Activated T-cell treated with anti-CD3 and anti-CD28 coated beads for 24 hours (primary cell): Measurements from ENCODE around the gene OPRL1.

Experiments
- DNase-seq: peaks from one replicate; pipeline ENCODE4 v3.0.0-alpha.2; 2020; ENCODE audit warnings: low read depth

Gene OPRL1

DNA sequence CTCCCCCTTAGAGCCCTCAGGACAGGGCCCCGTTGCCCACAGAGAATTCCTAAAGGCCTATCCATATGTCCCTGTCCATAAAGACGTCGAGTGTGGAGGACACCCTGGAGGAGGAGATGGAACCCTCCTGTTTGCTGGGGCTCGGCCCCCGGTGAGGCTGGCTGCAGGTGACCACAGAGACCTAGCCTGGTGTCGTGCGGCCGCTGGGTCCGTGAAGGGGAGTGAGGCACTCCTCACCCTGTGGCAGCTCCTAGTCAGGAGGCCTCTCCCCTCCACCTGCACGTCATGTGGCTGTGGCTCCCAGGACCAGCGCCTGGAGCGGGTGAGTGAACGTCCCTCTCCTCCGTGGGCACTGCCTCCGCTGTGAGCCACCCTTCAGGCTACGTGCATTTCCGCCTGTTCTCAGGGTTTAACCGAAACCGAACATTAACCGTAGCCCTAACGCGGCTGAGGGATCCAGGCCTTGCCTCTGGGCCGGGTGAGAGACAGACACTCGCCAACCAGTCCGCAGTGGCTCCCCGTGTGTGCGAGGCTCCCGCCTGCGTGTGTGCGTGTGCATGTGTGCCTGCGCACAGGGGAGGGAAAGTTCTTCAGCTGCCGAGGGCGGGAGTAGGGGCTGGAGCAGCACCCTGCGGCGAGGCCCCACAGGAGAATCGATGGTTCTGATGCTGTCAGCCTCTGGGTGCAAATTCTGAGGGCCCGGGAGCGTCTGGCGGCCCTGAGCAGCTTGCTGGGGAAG, 22.8 kb upstream of the OPRL1 start:
- no peak for DNase-seq

DNA sequence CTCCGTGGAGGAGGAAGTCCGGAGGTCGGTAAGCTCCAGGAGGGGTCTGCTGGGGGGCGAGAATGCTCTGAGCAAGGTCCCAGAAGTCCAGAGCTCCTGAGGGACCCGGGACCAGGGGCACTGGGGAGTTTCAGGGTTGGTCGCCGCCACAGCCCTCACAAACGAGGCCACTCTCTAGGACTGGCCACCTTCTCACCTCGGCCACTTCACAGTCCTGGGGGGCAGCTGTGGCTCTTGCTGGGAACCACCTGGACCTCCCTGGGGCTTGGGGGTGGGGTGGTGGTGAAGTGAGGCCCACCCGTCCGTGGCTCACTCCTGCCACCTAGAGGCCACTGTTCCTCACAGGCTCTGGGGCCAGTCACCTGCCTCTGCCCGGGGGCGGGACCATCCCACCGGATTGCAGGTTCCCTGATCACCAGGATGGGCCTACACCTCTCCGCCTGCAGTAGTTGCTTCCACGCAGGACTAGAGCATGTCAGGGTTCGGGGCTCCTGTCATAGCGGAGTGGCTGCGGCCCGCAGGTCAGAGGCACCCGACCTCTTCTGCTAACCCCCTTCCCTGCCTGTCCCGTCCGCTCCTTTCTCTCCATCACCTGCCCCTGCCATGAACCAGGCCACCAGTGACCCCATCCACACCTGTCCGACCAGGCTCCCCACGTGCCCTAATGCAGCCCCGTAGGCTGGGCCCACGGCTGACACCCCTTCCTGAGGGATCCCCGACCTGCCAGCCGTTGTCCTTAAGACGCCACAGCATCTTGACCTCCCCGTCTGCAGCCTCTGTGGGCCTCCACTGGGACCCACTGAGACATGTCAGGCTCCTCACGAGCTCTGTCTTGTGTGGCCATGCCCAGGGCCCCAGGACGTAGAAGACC, 22.0 kb upstream of the OPRL1 start:
- DNase-seq: peak; percentile 77

DNA sequence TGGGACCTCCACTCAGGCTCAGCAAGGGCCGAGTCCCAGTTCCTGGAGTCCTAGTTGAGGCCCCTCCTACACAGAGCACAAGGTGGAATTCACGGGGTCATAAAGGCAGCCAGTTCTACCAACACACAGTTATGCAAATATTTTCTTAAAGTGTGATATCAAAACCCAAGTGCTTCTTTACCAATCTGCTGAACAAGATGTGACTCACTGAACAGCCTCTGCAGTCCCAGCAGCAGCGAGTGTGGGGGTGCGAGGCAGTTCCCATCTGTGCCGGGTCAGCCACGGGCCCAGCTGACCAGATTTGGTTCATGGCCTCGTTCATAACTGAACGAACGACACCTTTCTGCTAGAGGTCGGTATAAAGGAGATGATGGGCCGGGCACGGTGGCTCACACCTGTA, 21.3 kb upstream of the OPRL1 start:
- no peak for DNase-seq

GRCh38 chr20:64062276-64062595, 17.6 kb upstream of the OPRL1 start:
- DNase-seq: no peak

GRCh38 chr20:64062596-64063388, 17.1 kb upstream of the OPRL1 start, which contains the start of gene TCEA2:
TCEA2 (plus strand) TSS chr20:64063198; CDS start chr20:64063313, 115 bp downstream.
- peak; percentile 91 for DNase-seq

DNA sequence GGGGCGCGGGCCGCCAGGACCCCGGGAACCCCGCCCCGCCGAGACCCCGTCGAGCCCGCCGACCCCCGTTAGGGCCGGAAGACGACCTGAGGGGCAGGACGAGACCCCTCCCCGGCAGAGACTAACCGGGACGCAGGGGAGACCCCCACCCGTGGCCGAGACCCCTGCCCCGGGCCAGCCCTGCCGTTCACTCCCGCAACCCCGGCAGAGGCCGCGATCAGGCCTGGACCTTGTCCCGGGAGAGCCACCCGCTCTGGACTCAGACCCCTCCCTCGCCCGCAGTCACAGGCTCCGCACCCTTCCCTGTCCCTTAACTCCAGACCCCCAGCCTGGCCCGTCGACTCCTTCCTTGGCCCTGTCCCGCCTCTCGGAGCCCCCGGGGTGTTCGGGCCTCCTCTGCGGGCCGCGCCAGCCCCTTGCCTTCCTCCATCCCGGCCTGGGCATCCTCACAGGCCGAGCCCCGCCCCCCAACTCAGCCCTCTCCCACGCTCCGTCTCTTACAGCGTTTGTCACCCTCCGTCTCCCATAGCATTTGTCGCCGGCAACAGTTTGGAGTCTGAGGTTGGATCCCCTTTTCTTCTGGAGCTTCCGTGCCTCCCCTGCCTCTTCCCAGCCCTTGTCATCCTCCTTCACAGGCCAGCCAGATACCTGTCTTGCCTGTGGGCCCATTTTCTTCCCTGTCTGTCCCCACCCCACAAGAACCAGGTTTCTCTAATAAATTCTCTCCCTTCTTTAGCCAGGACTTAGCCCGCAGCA, 16.3 kb upstream of the OPRL1 start:
- DNase-seq: no peak

DNA sequence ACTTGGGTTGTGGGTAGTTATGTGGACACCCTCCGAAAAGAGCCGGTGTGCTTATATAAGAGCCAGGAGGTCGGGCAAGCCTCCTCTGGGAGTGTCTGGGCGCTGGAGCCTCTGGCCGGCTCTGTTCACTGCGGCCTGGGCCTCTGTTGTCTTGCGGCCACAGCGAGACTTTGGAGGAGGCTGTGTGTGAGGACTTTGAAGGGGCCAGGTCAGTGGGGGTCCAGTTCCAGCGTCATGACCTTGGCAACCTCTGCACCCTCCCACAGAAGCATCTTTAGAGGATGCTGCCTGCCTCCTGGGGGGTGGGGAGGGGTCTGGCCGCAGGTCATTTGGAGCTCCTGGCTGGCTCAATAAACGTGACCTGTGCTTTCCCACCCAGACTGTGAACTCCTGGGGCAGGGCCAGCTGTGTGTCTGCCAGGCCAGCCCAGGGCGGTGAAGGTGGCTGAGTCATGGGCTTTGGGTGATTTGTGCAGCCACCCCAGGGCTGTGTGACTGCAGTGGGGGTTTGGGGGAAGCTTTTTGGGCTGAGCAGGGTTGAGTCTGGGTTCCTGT, 15.7 kb upstream of the OPRL1 start:
- DNase-seq: no peak

DNA sequence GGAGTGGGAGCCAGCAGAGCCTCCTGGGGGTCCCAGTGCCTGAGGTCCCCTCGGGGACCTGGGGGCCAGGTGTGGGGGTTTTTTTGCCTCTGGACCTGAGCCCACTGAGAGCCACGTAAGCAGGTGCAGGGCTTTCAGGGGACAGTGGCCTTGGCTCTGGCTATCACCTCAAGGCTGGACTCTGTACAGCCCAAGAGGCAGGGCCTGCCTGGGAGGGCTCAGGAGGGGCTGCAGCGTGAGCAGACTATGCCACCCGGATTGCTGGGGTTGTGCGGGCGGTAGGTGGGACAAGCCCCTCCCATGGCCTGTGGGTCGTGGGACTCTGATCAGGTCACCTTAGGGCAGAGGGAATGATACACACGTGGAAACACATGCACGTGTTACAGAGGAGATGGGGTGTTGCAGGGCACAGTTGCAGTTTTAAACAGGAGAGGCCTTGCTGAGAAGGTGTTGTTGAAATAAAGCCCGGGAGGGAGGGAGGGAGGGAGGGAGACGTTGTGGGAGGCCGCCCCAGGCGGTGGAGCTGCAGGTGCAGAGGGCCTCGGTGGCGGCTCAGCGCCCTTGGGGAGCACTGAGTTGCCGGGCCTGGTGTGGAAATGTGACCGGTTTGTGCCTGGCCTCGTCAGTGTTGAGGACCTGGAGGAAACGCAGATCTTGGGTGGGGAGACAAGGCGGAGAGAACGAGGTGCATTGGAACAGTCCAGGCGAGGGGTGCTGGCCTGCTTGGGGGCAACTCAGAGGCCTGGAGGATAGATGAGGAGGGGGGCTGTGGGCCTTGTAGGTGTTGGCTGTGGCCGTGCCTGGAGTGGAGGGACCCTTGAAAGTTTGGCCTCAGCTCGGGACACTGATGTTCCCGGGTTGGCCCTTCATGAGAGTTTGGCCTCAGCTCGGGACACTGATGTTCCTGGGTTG, 14.6 kb upstream of the OPRL1 start:
- no peak for DNase-seq

- no peak for DNase-seq
Measured at GRCh38 chr20:64065974-64066343, 13.9 kb upstream of the OPRL1 start.

DNA sequence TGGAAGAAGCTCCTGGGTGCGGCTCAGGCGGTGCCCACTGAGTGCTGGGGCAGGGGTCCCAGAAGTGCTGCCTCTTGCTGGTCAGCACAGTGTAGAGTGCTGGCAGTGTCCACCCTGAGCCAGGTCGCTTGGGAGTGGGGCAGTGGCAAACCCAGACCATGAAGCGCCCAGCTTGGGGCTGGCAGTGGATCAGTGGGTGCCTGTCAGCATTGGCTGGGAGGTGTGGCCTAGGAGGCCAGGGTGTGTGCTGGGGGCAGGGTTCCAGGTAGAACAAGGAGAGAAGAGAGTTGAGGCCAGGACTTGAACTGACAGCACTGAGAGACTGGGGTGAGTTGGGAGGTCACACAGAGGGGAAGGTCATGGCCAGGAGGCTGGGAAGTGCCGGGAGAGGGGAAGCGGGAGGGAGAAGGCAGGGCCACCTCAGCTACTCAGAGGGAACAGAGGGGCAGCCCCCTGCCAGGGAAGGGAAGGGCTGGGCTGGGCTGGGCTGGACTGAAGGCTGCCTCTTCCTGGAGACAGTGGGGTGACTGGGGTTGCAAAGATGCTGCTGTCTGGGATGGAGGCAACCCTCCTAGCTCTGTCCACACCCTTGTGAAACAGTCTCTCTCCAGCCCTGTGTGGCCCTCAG, 12.8 kb upstream of the OPRL1 start:
- no peak for DNase-seq

GRCh38 chr20:64067733-64068307, 12.1 kb upstream of the OPRL1 start:
- no peak for DNase-seq

- no peak for DNase-seq
Measured at GRCh38 chr20:64068386-64069208, 11.3 kb upstream of the OPRL1 start.

DNA sequence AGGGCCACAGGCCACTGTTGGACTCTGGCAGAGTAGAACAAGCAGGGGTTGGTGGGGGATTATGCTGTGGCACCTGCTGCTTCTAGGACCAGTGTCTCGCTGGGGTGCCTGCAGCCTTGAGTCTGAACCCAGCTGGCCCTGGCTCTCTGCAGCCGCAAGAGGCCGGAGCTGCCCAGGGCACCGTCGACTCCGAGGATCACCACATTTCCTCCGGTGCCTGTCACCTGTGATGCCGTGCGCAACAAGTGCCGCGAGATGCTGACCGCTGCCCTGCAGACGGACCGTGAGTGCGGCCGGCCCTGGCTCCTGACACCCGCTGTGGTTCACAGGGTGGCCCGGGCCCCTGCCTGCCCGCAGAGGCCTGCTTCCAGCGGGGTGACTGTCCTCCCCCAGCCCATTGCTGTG, 10.7 kb upstream of the OPRL1 start:
- DNase-seq: no peak

DNA sequence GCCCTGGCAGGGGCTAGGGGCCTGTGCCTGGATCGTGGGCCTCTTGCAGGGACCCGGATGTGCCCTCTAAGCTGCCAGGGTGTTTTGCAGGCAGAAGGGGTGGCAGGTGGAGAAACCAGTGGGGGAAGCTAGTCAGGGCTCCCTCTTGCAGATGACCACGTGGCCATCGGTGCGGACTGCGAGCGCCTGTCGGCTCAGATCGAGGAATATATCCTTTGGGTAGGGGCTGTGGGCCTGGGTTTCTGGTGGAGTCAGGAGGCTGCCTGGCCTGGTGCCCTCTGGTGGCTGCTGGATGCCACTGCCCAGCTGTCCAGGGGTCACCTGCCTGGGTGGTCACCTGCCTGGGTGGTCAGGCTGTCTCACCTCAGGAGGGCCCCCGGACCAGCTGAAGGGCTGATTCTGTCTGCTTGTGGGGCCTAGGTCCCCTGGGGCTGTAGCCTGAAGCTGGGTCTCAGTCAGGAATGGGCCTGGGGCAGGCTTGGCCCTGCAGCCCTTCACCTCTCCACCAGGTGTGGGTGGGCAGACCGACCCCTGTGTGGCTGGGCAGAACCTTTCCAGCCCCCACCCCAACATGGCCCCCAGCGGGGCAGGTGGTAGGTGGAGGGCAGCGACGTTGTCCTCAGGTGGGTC, 10.2 kb upstream of the OPRL1 start:
- DNase-seq: no peak

DNA sequence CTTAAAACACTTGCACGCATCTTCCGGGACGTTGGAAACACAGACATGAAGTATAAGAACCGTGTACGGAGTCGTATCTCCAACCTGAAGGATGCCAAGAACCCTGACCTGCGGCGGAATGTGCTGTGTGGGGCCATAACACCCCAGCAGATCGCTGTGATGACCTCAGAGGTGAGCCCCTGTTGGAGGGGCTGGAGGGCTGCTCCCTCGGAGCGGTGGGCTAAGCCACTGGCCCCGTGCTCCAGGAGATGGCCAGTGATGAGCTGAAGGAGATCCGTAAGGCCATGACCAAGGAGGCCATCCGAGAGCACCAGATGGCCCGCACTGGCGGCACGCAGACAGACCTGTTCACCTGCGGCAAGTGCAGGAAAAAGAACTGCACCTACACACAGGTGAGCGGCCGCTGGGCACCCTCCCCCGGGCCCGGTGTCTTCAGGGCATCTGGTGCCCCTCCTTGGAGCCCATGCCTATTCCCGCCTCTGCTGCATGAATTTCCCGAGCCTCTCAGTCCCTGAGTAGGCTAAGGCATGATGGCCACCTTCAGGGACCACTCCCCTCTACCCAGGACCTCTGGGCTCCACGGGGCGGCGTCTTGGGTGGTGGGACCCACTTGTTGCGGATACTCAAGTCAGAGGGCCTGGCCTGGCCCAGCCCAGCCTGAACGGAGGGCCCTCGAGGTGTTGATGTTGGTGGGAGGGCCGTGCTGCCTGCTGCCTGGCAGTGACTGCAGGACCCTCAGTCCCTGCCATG, 9.5 kb upstream of the OPRL1 start:
- no peak for DNase-seq

DNA sequence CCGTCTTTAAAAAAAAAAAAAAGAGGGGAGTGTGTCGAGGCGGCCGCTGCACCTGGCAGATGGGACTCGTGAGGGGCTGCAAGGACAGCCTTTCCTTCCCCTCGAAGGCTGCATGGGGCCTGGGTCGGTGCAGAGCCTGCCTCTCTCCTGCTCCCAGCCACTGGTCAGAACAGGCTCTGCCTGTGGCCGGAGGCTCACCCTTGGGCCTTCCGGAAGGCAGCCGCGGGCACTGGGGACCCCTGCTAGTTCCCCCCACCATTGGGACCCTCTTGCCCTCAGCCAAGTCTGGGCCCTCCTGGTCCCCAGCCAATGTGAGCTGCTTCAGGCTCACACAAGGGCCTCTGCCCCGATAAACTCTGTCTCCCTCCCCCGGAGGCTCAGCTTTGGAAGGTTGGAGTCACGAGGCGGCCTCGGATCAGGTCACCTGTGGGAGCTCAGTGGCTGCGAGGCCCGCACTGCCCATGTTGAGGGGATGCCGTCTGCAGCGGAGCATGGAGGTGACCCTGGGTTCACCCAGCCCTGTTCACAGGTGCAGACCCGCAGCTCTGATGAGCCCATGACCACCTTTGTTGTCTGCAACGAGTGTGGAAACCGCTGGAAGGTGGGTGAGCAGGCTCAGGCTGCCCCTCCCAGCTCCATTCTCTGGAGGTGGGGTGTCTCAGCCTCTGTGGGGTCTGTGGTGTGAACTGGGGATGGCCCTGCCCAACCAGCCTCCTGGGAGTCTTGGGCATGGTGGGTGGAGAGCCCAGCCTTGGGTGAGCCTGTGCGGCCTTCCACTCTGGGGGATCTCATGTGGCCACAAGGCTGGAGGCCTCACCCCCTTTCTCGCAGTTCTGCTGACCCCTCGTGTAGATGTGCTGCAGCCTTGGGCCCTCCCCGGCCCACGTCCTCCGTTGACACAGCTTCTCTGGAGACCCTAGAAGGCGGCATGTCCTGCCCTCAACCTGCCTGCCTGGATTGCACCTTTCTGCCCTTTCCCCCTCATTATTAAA, 8.2 kb upstream of the OPRL1 start:
- DNase-seq: no peak
